Superior temporal gyrus (tissue), 1 donor: Measurements from ENCODE around the gene ROR2.

Experiments
- DNase-seq: peaks from one replicate; pipeline ENCODE4 v3.0.0-alpha.2; 2016; ENCODE audit errors: extremely low spot score

ROR2 gene

GRCh38 chr9:91775011-91775707 lies 174.9 kb downstream of the ROR2 start:
- peak; percentile 53 for DNase-seq

- no peak for DNase-seq
These were observed 176.9 kb downstream of the ROR2 start for GRCh38 chr9:91773156-91773555.

GRCh38 chr9:91771864-91772263 lies 178.2 kb downstream of the ROR2 start:
- no peak for DNase-seq

- DNase-seq = no peak
These were observed 179.0 kb downstream of the ROR2 start for GRCh38 chr9:91771027-91771426.

GRCh38 chr9:91770229-91770628 lies 179.8 kb downstream of the ROR2 start:
- DNase-seq = no peak

- no peak for DNase-seq
These were observed 180.8 kb downstream of the ROR2 start for GRCh38 chr9:91768977-91769916.

- DNase-seq = no peak
These were observed 181.5 kb downstream of the ROR2 start for GRCh38 chr9:91768507-91768906.

- no peak for DNase-seq
These were observed 183.5 kb downstream of the ROR2 start for GRCh38 chr9:91766315-91767069.

GRCh38 chr9:91765296-91765695 lies 184.7 kb downstream of the ROR2 start:
- DNase-seq = no peak

- DNase-seq = no peak
These were observed 185.4 kb downstream of the ROR2 start for GRCh38 chr9:91764661-91765060.

- DNase-seq = no peak
These were observed 188.7 kb downstream of the ROR2 start for GRCh38 chr9:91761362-91761761.

- DNase-seq = no peak
These were observed 189.1 kb downstream of the ROR2 start for GRCh38 chr9:91760906-91761305.

GRCh38 chr9:91758491-91758981 lies 191.5 kb downstream of the ROR2 start:
- DNase-seq = no peak

GRCh38 chr9:91757782-91758181 lies 192.2 kb downstream of the ROR2 start:
- DNase-seq = no peak

GRCh38 chr9:91756510-91756780 lies 193.6 kb downstream of the ROR2 start:
- DNase-seq = no peak

- no peak for DNase-seq
These were observed 194.1 kb downstream of the ROR2 start for GRCh38 chr9:91755761-91756509.

GRCh38 chr9:91753711-91754110 lies 196.3 kb downstream of the ROR2 start:
- DNase-seq = no peak

- no peak for DNase-seq
These were observed 198.1 kb downstream of the ROR2 start for GRCh38 chr9:91751922-91752321.

- DNase-seq = peak; percentile 54
These were observed 199.7 kb downstream of the ROR2 start for GRCh38 chr9:91750343-91750742.

GRCh38 chr9:91746904-91747303 lies 203.1 kb downstream of the ROR2 start:
- no peak for DNase-seq

GRCh38 chr9:91746357-91746756 lies 203.7 kb downstream of the ROR2 start:
- no peak for DNase-seq

- DNase-seq = no peak
These were observed 205.9 kb downstream of the ROR2 start for GRCh38 chr9:91744114-91744513.
